Skin epidermis (tissue), 12 donors: ENCODE data around the gene ARG1.

Experiments
- H3K27ac ChIP-seq, 21 experiments: fragments of 200-600 bp; sonication (generic) in 11 of 21; one replicate each; pipeline ENCODE4 v1.5.0; 2020; ENCODE audit warnings: mild to moderate bottlenecking in 3 of 21, inconsistent platforms in 2 of 21, moderate library complexity in 2 of 21
- H3K4me3 ChIP-seq, 7 experiments: fragments of 200-600 bp; sonication (generic) in 2 of 7; one replicate each; pipeline ENCODE4 v1.5.0; 2020; ENCODE audit warnings: inconsistent platforms in 2 of 7, mild to moderate bottlenecking in 2 of 7, moderate library complexity in 1 of 7

ARG1 gene

DNA sequence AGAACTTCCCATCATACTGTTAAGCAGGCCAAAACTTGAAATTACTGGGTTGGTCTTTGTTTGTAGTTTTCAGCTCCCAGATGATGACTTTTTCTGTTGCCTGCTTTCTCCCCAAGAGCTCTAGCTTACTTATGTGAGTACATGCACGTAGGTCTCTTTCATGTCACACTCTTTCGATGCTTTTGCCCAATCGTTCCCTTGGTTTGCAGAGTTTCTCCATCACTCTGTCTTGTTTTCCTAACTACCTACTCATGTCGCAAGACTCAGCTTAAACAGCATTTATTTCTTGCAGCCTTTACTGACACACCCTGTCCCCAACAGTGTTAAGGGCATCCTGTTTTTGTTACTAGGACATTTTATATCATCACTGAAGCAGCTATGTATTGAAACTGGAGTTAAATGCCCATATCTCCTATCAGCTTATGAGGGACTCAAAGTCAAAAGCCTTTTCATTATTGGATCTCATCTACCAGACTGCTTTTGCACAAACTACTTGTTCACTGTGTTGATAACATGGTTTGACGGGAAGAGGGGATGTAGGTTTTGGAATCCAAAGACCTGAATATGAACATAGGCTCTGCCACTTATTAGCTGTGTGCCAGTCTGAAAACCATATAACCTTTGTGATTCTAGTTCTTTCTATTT is 2.9 kb downstream of the ARG1 start:
- Histone ChIP-seq H3K27ac (peak overlapping the region in 2 of 21 experiments; percentile 1 to 4), H3K4me3 (no peak overlapping the region)

DNA sequence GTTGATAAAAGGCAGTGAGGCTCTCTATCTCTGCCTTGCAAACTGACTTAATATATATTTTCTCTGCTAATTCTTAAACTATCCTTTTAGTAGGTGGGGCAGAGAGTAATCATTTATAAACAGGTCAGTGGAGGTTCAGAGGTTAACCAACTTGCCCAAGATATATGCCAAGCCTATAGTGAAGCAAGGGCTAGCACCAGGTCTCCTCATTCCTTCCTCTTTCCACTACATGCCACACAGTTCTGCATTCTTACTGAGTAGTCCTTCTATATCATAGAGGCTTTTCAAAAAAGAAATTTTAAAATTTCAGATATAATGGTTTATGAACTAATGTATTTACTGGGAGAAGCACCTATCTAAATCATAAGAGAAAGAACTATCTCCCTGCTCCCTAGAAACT is 8.5 kb downstream of the ARG1 start:
- H3K4me3 ChIP-seq, result no peak overlapping the region
- H3K27ac ChIP-seq, result no peak overlapping the region

DNA sequence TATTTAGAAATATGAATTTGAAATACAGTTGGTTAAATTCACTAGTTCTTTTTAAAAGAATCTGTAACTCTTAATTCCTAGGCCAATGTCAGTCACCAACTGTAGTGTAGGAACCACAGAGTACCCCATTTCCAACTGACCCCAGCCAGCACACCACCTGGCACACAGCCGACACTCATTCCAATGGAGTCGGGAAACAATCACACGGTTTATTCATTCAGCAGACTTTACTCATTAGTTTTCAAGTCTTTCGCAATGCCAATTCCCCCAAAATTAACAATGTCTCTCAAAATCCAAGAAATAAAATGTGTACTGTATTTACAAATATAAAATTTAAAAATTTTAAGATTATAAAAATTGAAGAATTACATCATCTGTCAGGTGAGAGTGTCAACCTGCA is 13.5 kb downstream of the ARG1 start:
- H3K4me3 ChIP-seq, result no peak overlapping the region
- no peak overlapping the region for H3K27ac ChIP-seq

DNA sequence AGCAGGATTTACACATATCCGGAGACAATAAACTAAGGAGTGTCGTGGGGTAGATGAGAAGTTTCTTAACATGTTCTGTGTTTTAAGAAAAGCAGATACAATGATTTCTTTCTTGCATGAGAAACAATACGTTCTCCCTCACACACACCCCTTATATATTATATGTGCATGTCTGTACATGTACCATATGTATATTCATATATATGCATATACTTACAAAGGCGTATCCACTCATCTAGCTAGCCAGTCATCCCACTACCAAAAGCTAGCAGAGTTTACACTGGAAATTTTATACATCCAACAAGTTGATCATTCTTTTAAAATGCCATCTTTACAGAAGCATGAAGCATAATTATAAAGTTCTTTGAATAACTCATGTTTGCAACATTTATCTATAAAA is 14.9 kb downstream of the ARG1 start:
- Histone ChIP-seq H3K27ac (no peak overlapping the region), H3K4me3 (no peak overlapping the region)

DNA sequence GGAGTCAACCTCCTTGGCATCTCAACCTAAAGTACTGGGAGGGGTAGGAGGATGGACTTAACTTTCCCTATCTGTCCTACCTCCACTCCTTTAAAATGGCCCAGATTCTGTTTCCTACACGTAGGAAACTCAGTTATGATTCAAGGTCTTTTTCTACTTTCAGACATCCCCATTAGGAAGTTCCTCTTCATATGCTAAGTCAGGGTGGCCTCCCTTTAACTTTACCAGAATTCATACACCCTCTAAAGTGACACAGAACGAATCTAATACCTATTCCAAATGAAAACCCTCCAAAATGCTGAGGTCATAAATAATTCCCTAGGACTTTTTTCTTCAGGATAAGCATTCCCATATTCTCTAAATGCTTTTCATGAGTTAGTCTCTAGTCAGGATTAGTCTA is 15.6 kb downstream of the ARG1 start:
- Histone ChIP-seq H3K4me3 (no peak overlapping the region), H3K27ac (no peak overlapping the region)

DNA sequence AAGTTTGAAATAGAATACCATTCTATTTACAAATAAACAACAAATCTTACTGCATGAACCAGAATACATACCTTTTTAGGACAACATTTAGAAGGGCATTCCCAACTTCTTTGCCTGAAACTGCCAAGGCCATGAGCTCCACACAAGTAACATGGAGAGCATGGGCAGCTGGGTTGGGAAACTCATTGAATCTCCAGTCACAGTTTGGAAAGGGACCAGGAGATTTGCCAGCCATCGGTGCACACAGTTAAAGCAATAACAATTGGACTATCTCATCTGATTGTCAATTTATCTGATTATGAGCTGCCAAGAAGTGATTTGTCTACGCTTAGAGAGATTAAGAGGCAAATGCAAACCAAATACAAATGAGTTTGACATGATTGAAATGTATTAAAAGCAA is 19.9 kb downstream of the ARG1 start:
- Histone ChIP-seq H3K27ac (no peak overlapping the region), H3K4me3 (no peak overlapping the region)

DNA sequence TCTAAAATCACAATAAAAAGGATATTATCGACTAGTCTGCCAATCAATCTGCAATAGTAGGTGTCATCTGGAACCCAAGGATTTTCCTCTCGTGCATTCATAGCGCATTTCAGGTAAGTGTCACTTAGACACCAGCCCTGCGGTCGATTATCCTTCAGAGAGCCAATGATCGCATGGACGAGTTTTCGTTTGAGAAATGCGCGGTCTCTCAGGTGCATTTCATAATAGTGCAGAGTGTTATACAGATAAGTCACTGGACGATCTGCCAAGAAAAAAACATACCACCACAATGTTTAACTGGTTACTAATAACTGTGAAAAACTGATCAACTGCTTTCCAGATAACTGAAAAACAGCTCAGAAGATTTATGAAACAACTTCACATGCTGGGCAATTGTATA is 21.0 kb downstream of the ARG1 start:
- no peak overlapping the region for H3K4me3 ChIP-seq
- H3K27ac ChIP-seq, result no peak overlapping the region

DNA sequence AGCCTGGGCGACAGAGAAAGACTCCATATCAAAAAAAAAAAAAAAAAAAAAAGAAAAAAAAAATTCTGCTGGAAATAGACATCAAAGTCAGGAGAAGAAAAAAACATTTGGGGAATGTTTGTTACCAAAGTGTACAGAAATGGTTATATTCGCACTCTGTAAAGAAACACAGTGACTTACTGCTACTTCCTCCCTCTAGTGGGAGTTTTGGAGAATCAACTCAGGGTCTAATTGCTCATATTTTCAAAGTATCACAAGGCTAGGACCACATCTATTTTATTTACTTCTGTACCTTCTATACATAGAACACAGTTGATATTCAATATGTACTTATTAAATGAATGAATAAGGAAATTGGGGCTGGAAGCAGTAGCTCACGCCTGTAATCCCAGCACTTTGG is 24.4 kb downstream of the ARG1 start:
- no peak overlapping the region for H3K27ac ChIP-seq
- no peak overlapping the region for H3K4me3 ChIP-seq

DNA sequence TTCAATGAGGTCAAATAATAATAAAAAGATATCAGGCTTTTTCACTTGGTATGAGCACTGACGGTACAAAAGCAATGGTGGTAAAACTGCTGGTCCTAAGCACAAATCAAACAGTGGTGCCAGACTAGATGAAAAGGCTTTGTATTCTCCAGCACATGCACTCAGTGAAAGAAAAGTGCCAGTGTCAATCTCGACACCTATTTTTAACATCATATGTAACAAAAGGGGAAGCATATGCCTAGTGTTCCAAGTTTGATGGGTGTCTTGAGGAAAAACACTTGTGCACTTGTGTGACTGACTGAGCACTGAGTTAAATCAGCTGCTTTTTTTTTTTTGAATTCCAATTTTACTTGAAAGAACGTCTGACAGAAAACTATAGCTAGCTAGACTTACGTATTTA is 27.7 kb downstream of the ARG1 start:
- Histone ChIP-seq H3K4me3 (no peak overlapping the region), H3K27ac (no peak overlapping the region)

DNA sequence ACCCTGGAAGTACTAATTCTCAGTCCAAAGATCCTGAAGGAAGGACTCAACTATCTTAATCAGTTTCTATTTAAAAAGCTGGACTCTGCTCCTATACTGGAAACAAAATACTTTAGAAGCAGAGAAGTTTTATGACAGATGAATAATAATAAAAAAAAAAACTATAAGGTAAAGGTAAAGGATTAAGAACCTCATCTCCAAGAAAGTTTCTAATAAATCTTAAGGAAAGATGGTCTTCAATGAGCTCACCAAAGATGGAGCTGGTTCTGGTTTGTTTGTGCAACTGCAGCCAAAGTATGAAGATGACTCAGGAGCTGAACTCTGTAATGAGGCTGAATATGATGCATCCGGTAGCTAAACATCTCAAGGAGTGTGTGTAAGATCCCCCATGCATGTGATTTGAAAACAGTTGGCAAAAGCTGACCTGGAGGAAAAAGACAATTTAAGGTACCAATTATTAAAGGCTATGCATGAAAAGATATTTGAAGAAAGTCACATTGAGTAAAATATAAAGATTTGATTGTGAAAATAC is 29.8 kb downstream of the ARG1 start:
- Histone ChIP-seq H3K27ac (no peak overlapping the region), H3K4me3 (no peak overlapping the region)

DNA sequence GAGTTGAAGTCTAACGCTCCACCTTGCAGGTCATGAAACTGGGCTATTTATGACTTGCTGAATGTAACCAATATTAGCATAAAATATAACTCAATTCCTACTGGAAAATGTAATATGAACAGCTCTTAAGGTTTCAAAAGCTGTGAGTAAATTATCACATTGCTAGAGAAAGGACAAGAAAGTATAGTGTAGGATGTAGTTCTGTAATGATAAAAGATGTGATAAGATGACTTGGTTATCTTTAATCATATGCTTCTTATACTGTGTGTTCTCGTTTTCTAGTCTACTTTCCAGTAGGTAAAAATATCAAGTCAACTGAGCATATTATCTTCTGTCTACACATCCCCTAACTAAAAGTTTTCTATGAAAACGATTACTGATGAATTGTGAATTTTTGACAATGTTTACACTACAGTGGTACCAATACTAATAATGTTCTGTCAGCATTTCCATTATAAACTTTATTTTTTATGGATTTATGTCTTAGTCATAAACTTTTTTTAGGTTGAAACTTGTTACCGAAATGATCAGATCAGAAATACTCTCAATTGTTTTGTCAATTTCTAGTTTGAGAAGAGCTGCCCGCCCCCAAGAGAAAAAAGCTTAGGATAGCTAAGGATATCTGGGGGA is 40.4 kb downstream of the ARG1 start:
- Histone ChIP-seq H3K4me3 (no peak overlapping the region), H3K27ac (no peak overlapping the region)

DNA sequence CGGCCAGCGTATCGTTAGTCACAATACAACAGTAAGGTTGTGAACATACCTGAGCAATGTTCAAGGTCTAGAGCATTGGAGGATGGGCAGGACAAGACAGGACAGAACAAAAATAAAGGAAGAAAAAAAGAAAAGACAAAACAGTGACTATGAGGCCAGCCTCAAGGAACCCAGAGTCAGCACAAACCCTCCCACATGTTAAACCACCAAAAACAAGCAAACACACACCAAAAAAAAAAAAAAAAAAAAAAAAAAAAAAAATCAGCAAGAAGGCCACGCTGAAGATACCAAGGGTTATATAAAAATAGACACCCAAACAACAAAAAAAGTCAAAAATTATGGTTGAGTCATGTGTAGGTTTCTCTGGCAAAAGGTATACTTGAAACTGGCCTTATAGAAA is 42.2 kb downstream of the ARG1 start:
- Histone ChIP-seq H3K27ac (no peak overlapping the region), H3K4me3 (no peak overlapping the region)

DNA sequence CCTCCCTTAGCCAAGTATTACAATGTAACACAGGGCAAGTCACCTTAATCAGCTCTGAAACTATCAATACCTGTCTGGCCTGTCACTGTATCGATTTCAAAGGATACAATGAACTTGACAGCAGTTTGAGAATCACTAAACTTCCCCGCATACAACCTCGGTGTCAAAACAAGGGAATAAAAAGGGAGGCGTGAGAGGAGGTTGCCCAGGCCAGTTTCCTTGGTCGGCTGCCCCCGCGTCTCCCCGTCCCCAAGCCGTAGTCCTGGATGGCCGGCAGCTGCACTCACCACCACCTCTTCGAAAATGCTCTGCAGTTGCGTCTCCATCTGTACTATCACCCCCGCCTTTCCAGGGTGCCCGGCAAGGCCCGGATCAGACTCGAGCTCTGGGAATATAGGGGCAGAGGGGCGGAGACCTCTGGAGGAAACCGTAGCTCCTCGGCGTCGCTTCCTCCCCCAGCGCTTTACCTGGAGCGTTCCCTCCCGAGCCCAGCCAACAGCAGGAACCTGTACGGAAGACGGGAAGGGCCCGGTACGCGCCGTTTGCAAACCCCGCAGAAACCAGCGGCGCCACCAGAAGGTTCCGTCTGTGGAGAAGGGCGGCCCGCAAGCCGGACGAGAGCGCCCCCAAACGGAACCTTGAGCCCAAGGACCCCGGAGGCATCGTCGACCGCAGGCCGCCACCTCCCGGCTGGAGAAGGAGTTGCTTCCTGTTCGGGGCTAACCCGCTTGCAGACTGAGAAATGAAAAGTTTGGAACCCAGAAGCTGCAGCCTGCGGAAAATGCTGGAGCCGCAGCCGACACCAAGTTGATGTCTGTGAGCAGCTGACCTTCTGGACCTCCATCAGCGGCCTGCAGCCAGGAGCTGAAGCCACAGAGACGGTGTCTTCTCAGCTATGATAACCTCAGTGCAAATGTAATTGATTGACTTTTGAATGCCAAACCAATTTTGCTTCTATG is 55.0 kb downstream of the ARG1 start, which contains the start of gene MED23:
Gene MED23, minus strand, starts transcription at position 519 of the 959 bp plus-strand sequence. Its CDS starts 193 bp downstream, at position 326.
- Histone ChIP-seq H3K4me3 (peak within 1 kb of the TSS; percentile 66 to 89 (median 75)), H3K27ac (peak within 1 kb of the TSS in 20 of 21 experiments; percentile 61 to 90 (median 81))

DNA sequence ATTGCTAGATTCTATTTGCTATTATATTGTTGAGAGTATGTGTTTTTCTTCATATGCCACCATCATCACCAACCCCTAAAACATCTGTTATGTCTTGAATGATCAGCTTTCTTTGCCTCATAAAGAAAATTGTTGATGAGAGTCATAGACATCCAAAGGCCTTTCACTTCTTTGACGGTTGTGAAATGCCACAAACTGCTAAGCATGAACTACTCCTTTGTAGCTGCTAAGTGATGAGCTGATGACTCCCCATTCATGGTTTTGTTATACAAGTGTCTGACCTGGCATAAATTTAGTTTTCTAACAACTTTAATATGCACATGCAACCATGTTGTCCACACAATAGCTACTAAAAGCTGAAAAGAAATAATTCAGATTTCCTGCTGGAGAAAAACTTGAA is 55.7 kb downstream of the ARG1 start:
- Histone ChIP-seq H3K4me3 (peak overlapping the region in 4 of 7 experiments; percentile 66 to 89 (median 74)), H3K27ac (peak overlapping the region in 14 of 21 experiments; percentile 29 to 90 (median 84))

DNA sequence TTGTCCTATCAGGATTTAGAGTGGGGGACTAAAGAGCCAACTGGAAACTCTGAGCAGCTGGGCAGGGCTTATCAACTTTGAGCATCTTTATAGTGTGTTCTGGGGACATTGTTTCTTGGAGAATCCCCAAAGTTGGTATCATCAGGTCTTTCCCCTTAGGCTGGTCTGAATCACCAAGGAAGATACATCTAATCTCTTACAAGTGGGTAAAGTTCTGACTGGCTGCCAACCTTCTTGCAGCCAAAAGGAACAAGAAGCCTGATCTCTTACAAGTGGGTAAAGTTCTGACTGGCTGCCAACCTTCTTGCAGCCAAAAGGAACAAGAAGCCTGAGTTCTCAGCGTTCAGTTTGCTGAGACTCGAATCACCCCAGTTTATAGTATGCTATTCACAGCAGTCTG is 56.6 kb downstream of the ARG1 start:
- Histone ChIP-seq H3K27ac (peak overlapping the region in 1 of 21 experiments; percentile 35), H3K4me3 (no peak overlapping the region)

DNA sequence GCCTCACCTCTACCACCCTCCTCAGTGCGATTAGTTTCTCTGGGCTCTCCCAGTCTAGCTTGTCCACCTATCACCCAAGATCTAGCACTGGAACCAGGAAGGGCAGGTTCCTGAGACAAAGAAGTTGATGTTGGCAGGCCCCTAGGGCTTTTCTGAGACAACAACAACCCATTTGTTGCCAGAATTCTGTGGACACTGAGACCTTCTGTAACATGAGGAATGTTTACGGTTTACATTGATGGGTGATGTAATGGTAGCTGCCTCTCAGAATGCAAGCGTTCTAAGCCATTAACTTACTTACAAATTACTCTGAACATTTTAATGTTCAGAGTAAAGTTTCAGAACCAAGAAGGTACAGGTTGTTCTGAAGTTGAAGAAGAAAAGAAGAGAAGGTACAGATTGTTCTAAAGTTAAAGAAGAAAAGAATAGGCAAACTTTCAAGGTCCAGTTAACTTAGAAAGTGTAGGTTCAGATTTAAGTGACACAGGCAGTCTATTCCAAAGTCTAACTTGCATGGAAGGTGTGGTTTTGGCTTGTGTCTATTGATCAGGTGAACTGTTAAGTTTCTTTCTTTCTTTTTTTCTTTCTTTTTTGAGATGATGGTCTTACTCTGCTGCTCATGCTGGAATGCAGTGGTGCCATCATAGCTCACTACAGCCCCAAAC is 58.7 kb downstream of the ARG1 start:
- Histone ChIP-seq H3K27ac (no peak overlapping the region), H3K4me3 (no peak overlapping the region)
